GM21381 (cell line): ENCODE results near the gene HTT.

Experiments used
- ATAC-seq: cut with Tn5 transposase; IDR thresholded peaks from one replicate; pipeline ENCODE4 v1.9.1; 2021; ENCODE audit warnings: mild to moderate bottlenecking, moderate library complexity; ENCODE audit not compliant: unreplicated experiment

The HTT gene

DNA sequence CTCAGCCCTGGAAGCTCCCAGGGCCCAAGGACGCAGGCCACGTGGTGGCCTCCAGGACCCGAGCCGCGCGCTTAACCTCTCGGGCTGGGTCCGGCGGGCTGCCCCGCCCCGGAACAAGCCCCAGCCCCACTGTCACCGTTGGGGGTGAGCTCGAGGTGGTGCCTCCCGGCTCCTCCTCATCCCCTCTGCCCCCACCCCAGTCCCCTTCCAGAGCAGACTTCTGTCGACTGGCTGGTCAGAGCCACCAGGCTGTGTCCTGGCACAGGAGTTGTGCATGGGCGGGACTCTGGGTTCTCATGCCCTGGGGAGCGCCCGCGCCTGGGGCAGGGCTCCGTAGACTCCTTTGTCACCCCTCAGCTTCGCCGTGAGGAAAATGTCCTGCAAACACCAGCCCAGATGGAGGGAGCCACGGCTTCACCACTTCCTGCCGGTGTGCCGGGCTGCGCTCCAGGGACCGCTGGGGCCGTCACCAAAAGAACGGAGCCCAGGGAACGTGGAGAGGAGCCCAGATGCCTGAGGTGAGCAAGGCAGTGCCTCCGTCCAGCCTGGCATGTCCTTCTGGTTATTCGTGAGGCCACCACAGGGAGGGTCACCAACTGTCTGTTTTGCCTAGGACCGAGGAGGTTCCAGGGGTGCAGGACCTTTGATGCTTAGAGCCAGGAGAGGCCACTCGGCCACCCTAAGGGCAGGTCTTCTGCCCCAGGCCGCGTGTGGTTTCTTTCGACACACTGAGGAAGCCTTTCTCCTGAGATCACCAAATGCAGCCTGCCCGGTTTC is 211.3 kb downstream of the HTT start:
- ATAC-seq = peak; percentile 89

- ATAC-seq = no peak
Measured at GRCh38 chr4:3286335-3287175, 212.1 kb downstream of the HTT start.

- no peak for ATAC-seq
Measured at GRCh38 chr4:3287271-3287971, 212.9 kb downstream of the HTT start.

DNA sequence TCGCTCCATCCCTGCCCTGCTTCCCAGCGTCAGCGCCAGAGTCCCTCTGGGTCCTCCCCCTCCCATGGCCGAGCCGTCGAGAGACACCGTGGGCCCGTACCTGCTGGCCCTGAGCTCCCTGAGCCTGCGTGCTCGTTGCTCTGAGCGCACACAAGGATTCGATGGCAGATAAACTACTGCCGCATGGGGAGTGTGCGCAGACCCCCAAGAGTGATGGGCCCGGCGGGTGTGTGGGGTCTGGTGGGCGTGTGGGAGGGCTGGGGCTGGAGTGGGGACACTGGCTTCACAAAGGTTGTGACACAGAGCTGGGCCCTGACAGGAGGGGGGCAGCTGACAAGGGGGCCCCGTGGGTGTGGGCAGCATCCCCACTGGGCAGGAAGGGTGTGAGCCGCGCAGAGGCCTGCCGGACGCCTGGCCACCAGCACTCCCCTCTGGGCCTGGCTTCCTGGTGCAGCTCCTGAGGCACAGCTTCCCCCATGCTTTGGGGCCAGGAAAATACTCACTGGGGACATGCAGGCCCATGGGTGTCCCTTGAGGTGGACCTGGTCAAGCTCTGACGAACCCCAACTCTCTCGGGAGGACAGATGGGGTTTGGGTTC is 213.6 kb downstream of the HTT start:
- ATAC-seq = no peak

DNA sequence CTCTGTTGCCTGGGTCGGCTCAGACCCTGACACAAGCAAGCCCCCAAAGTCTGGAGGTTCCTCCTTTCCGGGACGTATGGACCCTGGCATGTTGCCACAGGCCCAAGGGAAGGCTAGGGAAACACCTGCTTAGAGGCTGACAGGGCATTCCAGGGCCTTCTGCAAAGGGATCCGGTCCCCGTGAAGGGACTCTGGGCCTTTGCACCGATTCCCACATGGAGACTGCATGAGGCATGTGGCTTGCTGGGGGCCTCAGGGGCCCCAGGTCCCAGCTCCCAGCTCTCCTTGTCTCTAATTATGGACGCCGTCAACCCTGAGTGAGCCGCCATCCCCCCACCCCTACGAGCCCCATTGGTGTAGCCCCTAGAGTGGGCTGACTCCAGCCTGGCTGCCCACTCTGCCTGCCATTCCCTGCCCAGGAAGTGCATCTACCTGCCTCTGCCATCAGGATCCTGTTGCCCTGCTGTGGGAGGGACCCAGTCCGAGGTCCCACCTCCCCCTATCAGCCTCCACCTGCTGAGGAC is 214.2 kb downstream of the HTT start:
- ATAC-seq = no peak

DNA sequence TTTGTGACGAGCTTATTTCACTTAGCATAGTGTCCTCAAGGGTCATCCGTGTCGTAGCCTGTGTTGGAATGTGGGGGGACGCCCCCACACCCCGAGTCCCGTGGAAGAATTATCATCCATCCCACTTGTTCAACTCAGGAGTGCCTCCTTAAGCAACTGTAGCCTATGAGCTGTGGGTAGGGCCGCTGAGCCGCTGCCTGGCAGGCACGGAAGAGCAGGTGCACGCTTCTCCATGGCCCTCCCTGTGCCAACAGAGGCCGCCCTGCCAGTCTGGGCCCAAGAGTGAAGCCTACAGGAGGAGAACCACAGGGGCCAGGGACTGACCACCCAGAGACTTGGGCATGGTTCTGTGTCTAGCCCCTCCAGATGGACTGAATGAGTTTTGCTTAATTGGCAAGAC is 216.0 kb downstream of the HTT start:
- ATAC-seq = no peak

DNA sequence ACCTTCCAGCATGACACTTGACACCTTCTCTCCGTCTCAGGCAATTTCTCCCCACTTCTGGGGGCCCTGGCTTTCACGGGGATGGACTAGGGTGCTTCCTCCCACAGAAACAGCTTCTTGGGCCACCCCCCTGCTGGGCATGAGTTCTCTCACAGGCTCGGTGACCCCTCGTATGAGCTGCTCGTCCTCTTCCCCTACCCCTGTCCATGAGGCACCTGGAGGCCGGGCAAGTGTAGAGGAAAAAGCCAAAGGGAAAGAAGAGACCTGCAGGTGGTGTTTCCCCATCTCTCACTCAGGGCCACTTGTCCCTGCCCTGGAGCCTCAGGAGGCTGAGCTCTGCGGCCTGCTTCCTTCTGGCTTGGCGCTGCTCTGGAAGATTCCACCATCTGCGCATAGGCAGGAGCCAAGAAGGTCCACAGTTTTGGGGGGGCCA is 216.4 kb downstream of the HTT start:
- ATAC-seq = no peak

DNA sequence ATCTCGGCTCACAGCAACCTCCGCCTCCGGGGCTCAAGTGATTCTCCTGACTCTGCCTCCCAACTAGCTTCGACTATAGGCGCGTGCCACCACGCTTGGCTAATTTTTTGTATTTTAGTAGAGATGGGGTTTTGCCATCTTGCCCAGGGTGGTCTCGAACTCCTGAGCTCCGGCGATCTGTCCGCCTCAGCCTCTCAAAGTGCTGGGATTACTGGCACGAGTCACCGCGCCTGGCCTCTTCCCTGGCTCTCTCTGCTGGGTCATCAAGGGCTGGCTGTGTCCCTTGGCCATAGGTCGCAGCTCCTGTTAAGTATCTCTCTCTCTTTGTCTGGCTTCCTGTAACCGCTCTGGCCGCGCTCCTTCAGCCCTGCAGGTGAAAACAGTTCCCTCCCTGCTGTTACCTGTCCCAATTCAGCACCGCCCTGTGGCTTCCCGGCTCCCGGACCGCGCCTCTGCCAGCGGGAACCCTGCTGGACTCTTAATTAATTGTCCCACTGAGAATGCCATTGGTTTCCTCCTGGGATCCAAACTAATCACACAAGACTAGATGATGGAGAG is 217.0 kb downstream of the HTT start:
- no peak for ATAC-seq

- ATAC-seq = peak; percentile 21
Measured at GRCh38 chr4:3291969-3292570, 217.6 kb downstream of the HTT start.

DNA sequence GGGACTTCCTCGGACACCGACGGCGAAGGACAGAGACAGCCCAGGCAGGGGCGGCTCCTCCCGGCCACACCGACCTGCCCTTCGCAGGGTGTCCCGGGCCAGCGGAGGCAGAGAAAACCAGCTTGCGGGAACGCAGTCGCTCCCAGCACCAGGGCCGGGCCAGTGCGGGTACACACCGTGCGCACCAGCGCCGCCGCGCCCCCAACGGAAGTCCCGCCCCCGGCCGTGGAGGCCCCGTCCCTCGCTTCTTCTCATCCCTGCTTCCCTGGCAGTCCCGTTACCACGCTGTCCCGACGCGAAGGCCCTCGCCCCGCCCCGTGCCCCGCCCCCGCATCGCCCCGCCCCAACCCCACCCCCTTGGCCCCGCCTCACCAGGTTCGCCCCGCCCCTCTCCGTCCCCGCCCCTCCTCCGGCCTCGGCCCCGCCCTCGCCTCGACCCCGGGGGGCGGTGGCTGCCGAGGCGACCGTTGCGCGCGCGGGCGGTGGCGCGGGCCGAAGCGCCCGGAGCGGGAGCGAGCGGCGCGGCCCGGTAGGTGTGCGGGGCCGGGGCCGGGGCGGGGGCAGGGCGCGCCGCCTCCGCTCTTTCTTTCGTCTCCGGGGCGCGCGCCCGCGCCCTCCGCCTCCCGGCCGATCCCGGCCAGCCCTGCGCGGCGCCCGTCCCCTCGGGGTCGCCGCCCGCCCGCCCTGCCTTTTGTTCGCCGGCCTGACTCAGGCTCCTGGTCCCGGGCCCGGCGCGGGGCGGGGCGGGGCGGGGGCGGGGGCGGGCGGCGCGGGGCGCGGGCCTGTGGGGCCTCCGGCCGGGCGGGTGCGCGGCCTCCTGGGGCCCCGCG is 218.3 kb downstream of the HTT start, which contains the start of gene RGS12:
Gene RGS12 (plus strand): TSS at position 451 of the 830 bp plus-strand sequence. CDS start 23,150 bp downstream, outside the sequence.
- ATAC-seq = peak; percentile 88
